Body of pancreas (tissue), 4 donors: ENCODE data around the gene DNPEP. TPM values are rescaled to one million over a fixed set of nuclear protein-coding genes. Genes with fewer than 3 reads are reported as not detected.
"Not testable (repeated sequence)": the region's sequence is repeated elsewhere in the genome, so short reads cannot be mapped to it uniquely, and the experiment has no call there.

Experiments used
- ATAC-seq: fragments of 150-250 bp; one replicate; pipeline ENCODE4 v1.9.1; 2016
- DNase-seq, 4 donors: peaks; one replicate each; pipeline ENCODE4 v3.0.0-alpha.2; 2019
- H3K27ac ChIP-seq, 4 donors: fragments of 200-600 bp; sonication (generic); 1 replicate in 3 of 4; 2 replicates in 1 of 4; pipeline versions ENCODE4 v1.5.1 to v1.6.1; 2016 to 2019; ENCODE audit warnings: mild to moderate bottlenecking in 1 of 4, mixed read lengths in 1 of 4, moderate library complexity in 1 of 4
- H3K27me3 ChIP-seq, 2 donors: fragments of 200-600 bp; sonication (generic); one replicate each; pipeline ENCODE4 v1.6.0; 2016; ENCODE audit warnings: mild to moderate bottlenecking in 1 of 2
- H3K36me3 ChIP-seq, 2 donors: fragments of 200-600 bp; sonication (generic); replicated peaks in 1 of 2; 2 replicates each; pipeline ENCODE4 v1.5.1; 2016; ENCODE audit warnings: low read depth in 2 of 2; ENCODE audit not compliant: insufficient read depth in 1 of 2
- H3K4me1 ChIP-seq: fragments of 200-600 bp; sonication (generic); one replicate; pipeline ENCODE4 v1.6.0; 2016
- H3K4me3 ChIP-seq, 2 donors: fragments of 200-600 bp; sonication (generic); 1 replicate in 1 of 2; 2 replicates in 1 of 2; pipeline ENCODE4 v1.5.1; 2016 to 2019
- H3K9me3 ChIP-seq, 3 donors: fragments of 200-600 bp; sonication (generic); 1 replicate in 2 of 3; 2 replicates in 1 of 3; pipeline ENCODE4 v1.5.1; 2016
- CTCF ChIP-seq, 7 experiments: fragments of 450-650 bp in 4 of 7; fragments of 200-600 bp in 3 of 7; sonication (generic) in 3 of 7; IDR thresholded peaks; one replicate each; pipeline ENCODE4 v1.5.1; 2016 to 2019; ENCODE audit warnings: antibody characterized with exemption in 7 of 7
- POLR2A ChIP-seq, 3 donors: fragments of 450-650 bp; IDR thresholded peaks; one replicate each; pipeline ENCODE4 v1.6.1; 2016; ENCODE audit warnings: antibody characterized with exemption in 3 of 3, mild to moderate bottlenecking in 2 of 3
- WGBS, 2 donors: methylation state at CpG; one replicate each; pipeline ENCODE4 v1.1.5; 2017; 5-methylcytosine and 5-hydroxymethylcytosine counted together
- intact Hi-C: fragments of 100-400 bp; cut with DNase I; formaldehyde crosslinking; loops from one replicate; pipeline ENCODE4 v1.15.1; 2023
- total RNA-seq, 2 donors: library from RNA; depleted of rRNA; stranded (reverse); fragments of >200 nt; gene quantifications; one replicate each; pipeline ENCODE4 v1.1.0, GENCODE V29; 2016

Gene DNPEP
- total RNA-seq, 2 donors from 2014 or later, result 18.4 to 24.7 TPM

- DNase-seq, result no peak
- no peaks in the 10 kb centered on the region for H3K9me3 ChIP-seq
- H3K27me3 ChIP-seq, result no peaks in the 10 kb centered on the region
- no peaks in the 10 kb centered on the region for H3K4me1 ChIP-seq
- no peaks in the 10 kb centered on the region for H3K36me3 ChIP-seq
- TF ChIP-seq CTCF (IDR thresholded peaks at IDR 0.05), result no peak
- no peak for TF ChIP-seq POLR2A (IDR thresholded peaks at IDR 0.05)
- H3K4me3 ChIP-seq, result no peak overlapping the region
- WGBS, 2 donors, result 80 to 89% methylated on average over 2 to 8 of the region's 8 CpGs
- intact Hi-C loops, result no loop called here
- ATAC-seq, result no peak
- H3K27ac ChIP-seq, result no peak overlapping the region
These were observed 22.7 kb upstream of the DNPEP start for GRCh38 chr2:219410390-219410789.

GRCh38 chr2:219409619-219410018, 21.9 kb upstream of the DNPEP start:
- no peak overlapping the region for H3K4me3 ChIP-seq
- TF ChIP-seq CTCF (IDR thresholded peaks at IDR 0.05) (no peak), POLR2A (IDR thresholded peaks at IDR 0.05) (no peak)
- WGBS, 2 donors, result 81 to 92% methylated on average over 5 of the region's 5 CpGs
- H3K36me3 ChIP-seq, result no peaks in the 10 kb centered on the region
- no peaks in the 10 kb centered on the region for H3K9me3 ChIP-seq
- no peak overlapping the region for H3K27ac ChIP-seq
- DNase-seq (no peak), ATAC-seq (no peak)
- no peaks in the 10 kb centered on the region for H3K4me1 ChIP-seq
- intact Hi-C loops, result loop anchor here (5.0 kb wide), 1 partner anchor 118 kb away; no protein-coding TSS in a partner anchor
- H3K27me3 ChIP-seq, result no peaks in the 10 kb centered on the region

GRCh38 chr2:219408631-219409030, 20.9 kb upstream of the DNPEP start:
- Histone ChIP-seq H3K4me3 (no peak overlapping the region), H3K9me3 (no peaks in the 10 kb centered on the region), H3K4me1 (no peaks in the 10 kb centered on the region), H3K27me3 (no peaks in the 10 kb centered on the region), H3K36me3 (no peaks in the 10 kb centered on the region), H3K27ac (no peak overlapping the region)
- ATAC-seq (no peak), DNase-seq (no peak)
- intact Hi-C loops, result loop anchor here (5.0 kb wide), 1 partner anchor 119 kb away; no protein-coding TSS in a partner anchor
- TF ChIP-seq CTCF (IDR thresholded peaks at IDR 0.05), result no peak
- TF ChIP-seq POLR2A (IDR thresholded peaks at IDR 0.05), result no peak
- 51 to 53% methylated on average over 8 of the region's 8 CpGs for whole genome bisulfite sequencing, 2 donors

- no peak for TF ChIP-seq POLR2A (IDR thresholded peaks at IDR 0.05)
- TF ChIP-seq CTCF (IDR thresholded peaks at IDR 0.05), result no peak
- Histone ChIP-seq H3K27me3 (no peaks in the 10 kb centered on the region), H3K4me3 (no peak overlapping the region), H3K27ac (no peak overlapping the region), H3K9me3 (no peaks in the 10 kb centered on the region), H3K4me1 (no peaks in the 10 kb centered on the region), H3K36me3 (no peaks in the 10 kb centered on the region)
- WGBS, 2 donors, result 51 to 67% methylated on average over 5 of the region's 5 CpGs
- intact Hi-C loops, result loop anchor here (5.0 kb wide), 1 partner anchor 119 kb away; no protein-coding TSS in a partner anchor
- ATAC-seq (no peak), DNase-seq (no peak)
These were observed 20.5 kb upstream of the DNPEP start for GRCh38 chr2:219408204-219408603.

GRCh38 chr2:219407343-219407742, 19.6 kb upstream of the DNPEP start:
- DNase-seq, H3K4me3 ChIP-seq, ATAC-seq, H3K36me3 ChIP-seq, H3K27ac ChIP-seq, H3K4me1 ChIP-seq, H3K9me3 ChIP-seq, H3K27me3 ChIP-seq: not testable (repeated sequence)
- intact Hi-C loops, result loop anchor here (5.0 kb wide), 1 partner anchor 120 kb away; no protein-coding TSS in a partner anchor
- 57% methylated on average over 5 of the region's 5 CpGs for WGBS, 2 donors
